ENCODE measurements around the gene RPL22L1.

The RPL22L1 gene

DNA sequence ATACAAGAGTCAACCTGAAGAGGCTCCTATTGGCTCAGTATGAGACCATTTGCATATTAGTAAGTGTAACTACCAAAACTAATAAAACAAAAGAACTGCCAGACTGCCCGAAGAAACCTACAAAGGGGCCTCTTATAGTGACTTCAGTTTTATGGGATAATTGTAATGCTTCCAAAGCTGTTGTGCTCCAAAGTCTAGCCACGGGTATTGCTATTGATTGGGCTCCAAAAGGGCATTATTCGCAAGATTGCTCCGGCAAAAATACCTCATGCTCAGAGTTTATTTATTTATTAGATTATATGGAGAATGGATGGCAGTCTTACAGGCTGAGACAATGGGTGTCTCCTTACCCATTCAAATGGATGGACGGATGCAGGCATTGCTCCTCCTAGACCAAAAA is 11.4 kb downstream of the RPL22L1 start:
- no peak for DNase-seq (ENCODE audit: extremely low spot score)
- CTCF ChIA-PET, result no interaction called here
- POLR2A ChIA-PET, result interaction anchor here (1.0 kb wide), 1 partner anchor 12 kb away, joined by 3 read pairs; the partner anchor contains the start of gene RPL22L1
- TF ChIP-seq NFRKB (IDR thresholded peaks at IDR 0.05) (no peak), SP1 (IDR thresholded peaks at IDR 0.05) (no peak), CTBP1 (IDR thresholded peaks at IDR 0.05; ENCODE audit: borderline replicate concordance) (no peak), TARDBP (IDR thresholded peaks at IDR 0.05) (no peak), FOXK2 (IDR thresholded peaks at IDR 0.05) (no peak), ELF4 (IDR thresholded peaks at IDR 0.05) (no peak), LEF1 (IDR thresholded peaks at IDR 0.05; ENCODE audit: borderline replicate concordance) (no peak), L3MBTL2 (conservative IDR thresholded peaks at IDR 0.05) (no peak), ZNF384 (IDR thresholded peaks at IDR 0.05) (no peak), FOXA1 (IDR thresholded peaks at IDR 0.05) (no peak), ARNT (IDR thresholded peaks at IDR 0.05) (no peak), HDGF (IDR thresholded peaks at IDR 0.05; ENCODE audit: borderline replicate concordance) (no peak), BHLHE40 (IDR thresholded peaks at IDR 0.05; ENCODE audit: borderline replicate concordance) (no peak), FOXM1 (IDR thresholded peaks at IDR 0.05; ENCODE audit: borderline replicate concordance) (no peak), SUZ12 (IDR thresholded peaks at IDR 0.05) (no peak)
- TF ChIP-seq, protein P1, sequence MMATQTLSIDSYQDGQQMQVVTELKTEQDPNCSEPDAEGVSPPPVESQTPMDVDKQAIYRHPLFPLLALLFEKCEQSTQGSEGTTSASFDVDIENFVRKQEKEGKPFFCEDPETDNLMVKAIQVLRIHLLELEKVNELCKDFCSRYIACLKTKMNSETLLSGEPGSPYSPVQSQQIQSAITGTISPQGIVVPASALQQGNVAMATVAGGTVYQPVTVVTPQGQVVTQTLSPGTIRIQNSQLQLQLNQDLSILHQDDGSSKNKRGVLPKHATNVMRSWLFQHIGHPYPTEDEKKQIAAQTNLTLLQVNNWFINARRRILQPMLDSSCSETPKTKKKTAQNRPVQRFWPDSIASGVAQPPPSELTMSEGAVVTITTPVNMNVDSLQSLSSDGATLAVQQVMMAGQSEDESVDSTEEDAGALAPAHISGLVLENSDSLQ (IDR thresholded peaks at IDR 0.05), result no peak

- ChIA-PET CTCF (interaction anchor here (0.6 kb wide), 1 partner anchor 438 kb away, joined by 3 read pairs; no protein-coding TSS in a partner anchor), POLR2A (interaction anchor here (1.2 kb wide), 1 partner anchor 18 kb away, joined by 5 read pairs; the partner anchor contains the start of gene RPL22L1)
- DNase-seq (ENCODE audit: extremely low spot score), result no peak
- TF ChIP-seq ZNF384 (IDR thresholded peaks at IDR 0.05), result peak; percentile 82
- no peak for TF ChIP-seq LEF1 (IDR thresholded peaks at IDR 0.05; ENCODE audit: borderline replicate concordance)
- TF ChIP-seq, protein P1 (IDR thresholded peaks at IDR 0.05), result peak; percentile 65
Observed at GRCh38 chr3:170852324-170852723, 17.7 kb downstream of the RPL22L1 start.

DNA sequence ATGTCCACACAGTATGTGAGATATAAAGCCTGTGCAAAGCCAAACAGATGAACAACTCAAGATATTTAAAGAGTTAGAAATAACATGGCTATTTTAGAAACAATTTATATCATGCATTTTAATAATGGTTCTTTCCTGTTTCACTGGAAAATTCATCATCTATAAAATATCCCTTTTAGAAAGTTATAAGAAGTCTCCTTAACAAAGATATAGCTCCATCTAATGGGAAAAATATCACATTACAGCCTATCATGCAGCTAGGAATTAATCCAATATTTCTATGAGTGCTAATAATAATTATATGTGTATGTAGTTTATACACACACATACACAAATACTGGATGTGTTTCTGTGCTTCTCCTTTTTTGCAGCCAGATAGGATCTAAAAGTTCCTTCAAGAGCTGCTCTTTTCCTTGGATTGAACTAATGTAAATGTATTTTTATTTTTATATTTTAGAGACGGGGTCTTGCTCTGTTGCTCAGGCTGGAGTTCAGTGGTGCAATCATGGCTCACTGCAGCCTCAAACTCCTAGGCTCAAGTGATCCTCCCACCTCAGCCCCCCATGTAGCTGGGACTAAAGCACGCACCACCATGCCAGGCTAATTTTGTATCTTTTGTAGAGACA is 21.6 kb downstream of the RPL22L1 start:
- ChIA-PET CTCF (interaction anchor here (0.5 to 1.5 kb wide), 4 partner anchors 8 to 383 kb away, joined by 3 to 4 read pairs (median 4); no protein-coding TSS in a partner anchor), POLR2A (interaction anchor here (1.1 kb wide), 1 partner anchor 21 kb away, joined by 3 read pairs; no protein-coding TSS in a partner anchor)
- no peak for TF ChIP-seq SUZ12 (IDR thresholded peaks at IDR 0.05)
- no peak for TF ChIP-seq FOXA1 (IDR thresholded peaks at IDR 0.05)
- no peak for TF ChIP-seq FOXK2 (IDR thresholded peaks at IDR 0.05)
- TF ChIP-seq, protein P1 (IDR thresholded peaks at IDR 0.05), result no peak
- TF ChIP-seq LEF1 (IDR thresholded peaks at IDR 0.05; ENCODE audit: borderline replicate concordance), result no peak
- no peak for TF ChIP-seq ZNF384 (IDR thresholded peaks at IDR 0.05)
- no peak for DNase-seq (ENCODE audit: extremely low spot score)

DNA sequence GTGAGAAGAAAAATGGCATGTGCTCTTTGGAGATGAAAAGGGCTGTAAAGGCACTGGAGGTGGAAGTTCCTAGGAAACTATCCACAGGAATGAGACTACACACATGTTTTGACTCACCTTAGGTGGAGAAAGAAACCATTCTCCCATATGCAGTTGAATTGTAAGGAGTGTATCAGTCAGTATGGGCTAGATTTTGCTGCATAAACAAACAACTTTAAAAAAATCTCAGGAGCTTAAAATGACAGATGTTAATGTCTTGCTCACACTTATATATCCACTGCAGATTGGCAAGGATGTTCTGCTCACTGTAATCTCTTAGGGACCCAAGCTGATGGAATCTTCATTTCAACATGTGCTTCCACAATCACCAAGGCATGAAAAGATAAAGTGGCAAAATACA is 25.6 kb downstream of the RPL22L1 start:
- ChIA-PET CTCF (no interaction called here), POLR2A (no interaction called here)
- TF ChIP-seq, protein P1 (IDR thresholded peaks at IDR 0.05), result no peak
- TF ChIP-seq FOXA1 (IDR thresholded peaks at IDR 0.05) (no peak), FOXK2 (IDR thresholded peaks at IDR 0.05) (no peak), FOXM1 (IDR thresholded peaks at IDR 0.05; ENCODE audit: borderline replicate concordance) (no peak), NFRKB (IDR thresholded peaks at IDR 0.05) (no peak), ELF4 (IDR thresholded peaks at IDR 0.05) (no peak), ARNT (IDR thresholded peaks at IDR 0.05) (no peak), HDGF (IDR thresholded peaks at IDR 0.05; ENCODE audit: borderline replicate concordance) (no peak), SP1 (IDR thresholded peaks at IDR 0.05) (no peak), BHLHE40 (IDR thresholded peaks at IDR 0.05; ENCODE audit: borderline replicate concordance) (no peak), ZNF384 (IDR thresholded peaks at IDR 0.05) (no peak), CTBP1 (IDR thresholded peaks at IDR 0.05; ENCODE audit: borderline replicate concordance) (no peak), SUZ12 (IDR thresholded peaks at IDR 0.05) (no peak), LEF1 (IDR thresholded peaks at IDR 0.05; ENCODE audit: borderline replicate concordance) (no peak)
- no peak for DNase-seq (ENCODE audit: extremely low spot score)

DNA sequence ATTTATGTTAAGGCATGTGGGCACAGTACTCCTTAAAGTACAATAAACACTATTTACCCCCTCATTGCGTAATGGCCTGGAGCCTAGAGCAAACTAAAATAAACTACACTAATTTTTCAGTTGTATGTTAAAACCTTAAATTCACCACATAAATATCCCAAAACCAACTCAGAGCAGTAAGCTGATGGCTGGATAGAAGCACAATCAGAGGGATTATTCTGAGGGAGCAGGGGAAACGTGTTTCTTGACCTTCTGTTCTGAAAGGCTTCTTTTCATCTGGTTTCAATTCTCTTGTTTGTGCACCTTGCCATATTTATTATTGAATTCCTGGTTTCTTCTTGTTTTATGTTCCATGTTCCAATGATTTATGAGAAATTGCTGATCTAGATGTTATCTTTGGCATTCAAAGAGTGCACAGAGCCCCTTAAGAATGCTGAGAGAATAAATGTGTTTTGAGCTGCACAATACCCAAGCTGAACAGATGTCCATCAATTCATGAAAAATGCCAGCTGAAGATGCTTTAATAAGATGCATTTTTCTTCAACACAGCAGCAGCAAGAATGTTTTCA is 29.6 kb downstream of the RPL22L1 start:
- CTCF ChIA-PET, result interaction anchor here (1.3 kb wide), 1 partner anchor 8 kb away, joined by 4 read pairs; no protein-coding TSS in a partner anchor
- TF ChIP-seq L3MBTL2 (conservative IDR thresholded peaks at IDR 0.05) (no peak), ARNT (IDR thresholded peaks at IDR 0.05) (no peak), SP1 (IDR thresholded peaks at IDR 0.05) (no peak), FOXA1 (IDR thresholded peaks at IDR 0.05) (no peak), BHLHE40 (IDR thresholded peaks at IDR 0.05; ENCODE audit: borderline replicate concordance) (no peak)
- POLR2A ChIA-PET, result no interaction called here
- no peak for DNase-seq (ENCODE audit: extremely low spot score)

Measured in HEK293T (cell line).